HG03521 (cell line): ENCODE data around the gene BRSK2.
"Not testable (repeated sequence)": the region's sequence is repeated elsewhere in the genome, so short reads cannot be mapped to it uniquely, and the experiment has no call there.

ENCODE experiments used
- ATAC-seq: cut with Tn5 transposase; IDR thresholded peaks from one replicate; pipeline ENCODE4 v1.9.1; 2021; ENCODE audit warnings: mild to moderate bottlenecking, moderate library complexity; ENCODE audit not compliant: unreplicated experiment

Gene BRSK2

GRCh38 chr11:1353383-1354124, 36.2 kb upstream of the BRSK2 start:
- no peak for ATAC-seq

GRCh38 chr11:1354125-1354938, 35.4 kb upstream of the BRSK2 start:
- ATAC-seq: no peak

- no peak for ATAC-seq
Observed at GRCh38 chr11:1356007-1356435, 33.7 kb upstream of the BRSK2 start.

- ATAC-seq: no peak
Observed at GRCh38 chr11:1356478-1356960, 33.2 kb upstream of the BRSK2 start.

GRCh38 chr11:1358286-1358685, 31.4 kb upstream of the BRSK2 start:
- no peak for ATAC-seq

- not testable (repeated sequence) for ATAC-seq
Observed at GRCh38 chr11:1358931-1359330, 30.8 kb upstream of the BRSK2 start.

GRCh38 chr11:1359556-1359955, 30.2 kb upstream of the BRSK2 start:
- ATAC-seq: no peak

GRCh38 chr11:1360181-1360834, 29.4 kb upstream of the BRSK2 start:
- ATAC-seq: no peak

GRCh38 chr11:1360835-1361357, 28.8 kb upstream of the BRSK2 start:
- no peak for ATAC-seq

- no peak for ATAC-seq
Observed at GRCh38 chr11:1361882-1362281, 27.9 kb upstream of the BRSK2 start.

GRCh38 chr11:1367721-1368120, 22.0 kb upstream of the BRSK2 start:
- ATAC-seq: no peak

- no peak for ATAC-seq
Observed at GRCh38 chr11:1368216-1368615, 21.5 kb upstream of the BRSK2 start.

- no peak for ATAC-seq
Observed at GRCh38 chr11:1368966-1369365, 20.8 kb upstream of the BRSK2 start.

GRCh38 chr11:1369371-1370005, 20.2 kb upstream of the BRSK2 start:
- ATAC-seq: no peak

GRCh38 chr11:1370186-1371025, 19.3 kb upstream of the BRSK2 start:
- no peak for ATAC-seq

GRCh38 chr11:1371026-1371325, 18.8 kb upstream of the BRSK2 start:
- no peak for ATAC-seq

GRCh38 chr11:1371377-1371776, 18.4 kb upstream of the BRSK2 start:
- no peak for ATAC-seq

GRCh38 chr11:1371836-1372465, 17.8 kb upstream of the BRSK2 start:
- ATAC-seq: no peak

GRCh38 chr11:1372660-1373059, 17.1 kb upstream of the BRSK2 start:
- ATAC-seq: no peak
